Muscle of leg (tissue), 11 donors: Measurements from ENCODE around the gene GHR. TPM values are rescaled to one million over a fixed set of nuclear protein-coding genes. Genes with fewer than 3 reads are reported as not detected.
"Not testable (repeated sequence)": the region's sequence is repeated elsewhere in the genome, so short reads cannot be mapped to it uniquely, and the experiment has no call there.

Source experiments
- DNase-seq: peaks from one replicate; pipeline ENCODE4 v3.0.0; 2013
- H3K27ac ChIP-seq: one replicate; pipeline ENCODE4 v1.5.1; 2013; ENCODE audit warnings: mild to moderate bottlenecking, low read length, control low read depth
- H3K27me3 ChIP-seq: one replicate; pipeline ENCODE4 v1.6.1; 2013; ENCODE audit warnings: low read length; ENCODE audit not compliant: control insufficient read depth, insufficient read depth
- H3K36me3 ChIP-seq: one replicate; pipeline ENCODE4 v1.6.1; 2013; ENCODE audit warnings: low read length; ENCODE audit not compliant: control insufficient read depth, insufficient read depth
- H3K4me1 ChIP-seq: one replicate; pipeline ENCODE4 v1.6.1; 2013; ENCODE audit warnings: low read length; ENCODE audit not compliant: control insufficient read depth, insufficient read depth
- H3K4me3 ChIP-seq: one replicate; pipeline ENCODE4 v1.5.1; 2013; ENCODE audit warnings: low read length, control low read depth
- H3K9me3 ChIP-seq: replicated peaks from 2 replicates; pipeline ENCODE4 v1.6.1; 2013; ENCODE audit warnings: low read depth, low read length; ENCODE audit not compliant: control insufficient read depth
- WGBS: methylation state at CpG from one replicate; pipeline ENCODE4 v1.1.5; 2013; ENCODE audit warnings: missing lambda C conversion rate; ENCODE audit not compliant: insufficient coverage; 5-methylcytosine and 5-hydroxymethylcytosine counted together
- polyA plus RNA-seq, 8 donors: library from polyadenylated mRNA; unstranded; fragments of 120-200 nt; gene quantifications; one replicate each; pipeline versions ENCODE4 v1.2.1 to v1.2.3, GENCODE V29; 2013; ENCODE audit warnings: inconsistent platforms in 1 of 8, low replicate concordance in 1 of 8; ENCODE audit not compliant: insufficient read length in 8 of 8, insufficient read depth in 1 of 8
- total RNA-seq: library from RNA; stranded (reverse); fragments of 120-200 nt; gene quantifications from one replicate; pipeline ENCODE4 v1.2.4, GENCODE V29; 2013

The GHR gene
- total and polyA plus RNA-seq, 9 donors: 13.0 to 20.0 (median 17.3) TPM

- no peak overlapping the region for H3K27ac ChIP-seq
- no peaks in the 10 kb centered on the region for H3K4me1 ChIP-seq
- H3K9me3 ChIP-seq: no peaks in the 10 kb centered on the region
- no peaks in the 10 kb centered on the region for H3K27me3 ChIP-seq
- whole genome bisulfite sequencing: no CpG with 5 or more reads among the region's 2 CpGs
- DNase-seq: no peak
- no peaks in the 10 kb centered on the region for H3K36me3 ChIP-seq
- no peak overlapping the region for H3K4me3 ChIP-seq
These were observed 245.0 kb downstream of the GHR start for GRCh38 chr5:42668254-42668653.

DNA sequence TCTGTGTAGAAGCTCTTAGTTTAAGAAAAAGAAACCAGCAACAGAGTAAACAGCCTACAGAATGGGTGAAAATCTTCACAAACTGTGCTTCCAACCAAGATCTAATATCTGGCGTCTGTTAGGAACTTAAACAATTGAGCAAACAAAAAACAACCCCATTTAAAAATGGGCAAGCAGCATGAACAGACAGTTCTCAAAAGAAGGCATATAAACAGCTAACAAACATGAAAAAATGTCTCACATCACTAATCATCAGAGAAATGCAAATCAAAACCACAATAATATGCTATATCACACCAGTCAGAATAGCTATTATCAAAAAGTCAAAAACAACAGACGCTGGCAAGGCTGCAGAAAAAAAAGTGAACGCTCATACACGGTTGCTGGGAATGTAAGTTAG is 249.7 kb downstream of the GHR start:
- no peak for DNase-seq
- no CpG with 5 or more reads among the region's 4 CpGs for WGBS
- no peaks in the 10 kb centered on the region for H3K4me1 ChIP-seq
- H3K4me3 ChIP-seq: no peak overlapping the region
- H3K27me3 ChIP-seq: no peaks in the 10 kb centered on the region
- no peak overlapping the region for H3K27ac ChIP-seq
- H3K9me3 ChIP-seq: no peaks in the 10 kb centered on the region
- no peaks in the 10 kb centered on the region for H3K36me3 ChIP-seq

- Histone ChIP-seq H3K4me3 (no peak overlapping the region), H3K9me3 (no peaks in the 10 kb centered on the region), H3K27me3 (no peaks in the 10 kb centered on the region), H3K27ac (no peak overlapping the region), H3K36me3 (no peaks in the 10 kb centered on the region), H3K4me1 (no peaks in the 10 kb centered on the region)
- no peak for DNase-seq
These were observed 252.4 kb downstream of the GHR start for GRCh38 chr5:42675602-42676001.

DNA sequence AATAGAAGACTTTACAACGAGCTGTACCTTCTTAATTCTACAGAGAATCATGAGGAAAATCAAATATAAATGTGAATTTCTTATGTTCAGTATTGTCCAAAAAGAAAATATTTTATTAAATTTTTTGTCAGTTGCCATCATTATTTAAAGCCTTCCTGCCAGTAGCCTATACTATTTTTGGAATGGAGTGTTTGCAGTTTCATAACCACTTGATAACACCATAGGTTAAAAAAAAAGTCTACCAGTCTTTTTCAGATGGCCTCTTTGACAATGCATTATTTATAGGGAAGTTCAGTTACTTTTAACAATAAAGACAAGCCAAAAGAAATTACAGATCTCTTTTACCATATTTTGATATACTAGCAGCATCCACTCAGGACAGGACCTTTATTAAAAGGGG is 253.1 kb downstream of the GHR start:
- Histone ChIP-seq H3K9me3 (no peaks in the 10 kb centered on the region), H3K27ac (no peak overlapping the region), H3K27me3 (no peaks in the 10 kb centered on the region), H3K4me3 (no peak overlapping the region), H3K36me3 (no peaks in the 10 kb centered on the region), H3K4me1 (no peaks in the 10 kb centered on the region)
- no CpG with 5 or more reads among the region's 1 CpG for WGBS
- DNase-seq: no peak

DNA sequence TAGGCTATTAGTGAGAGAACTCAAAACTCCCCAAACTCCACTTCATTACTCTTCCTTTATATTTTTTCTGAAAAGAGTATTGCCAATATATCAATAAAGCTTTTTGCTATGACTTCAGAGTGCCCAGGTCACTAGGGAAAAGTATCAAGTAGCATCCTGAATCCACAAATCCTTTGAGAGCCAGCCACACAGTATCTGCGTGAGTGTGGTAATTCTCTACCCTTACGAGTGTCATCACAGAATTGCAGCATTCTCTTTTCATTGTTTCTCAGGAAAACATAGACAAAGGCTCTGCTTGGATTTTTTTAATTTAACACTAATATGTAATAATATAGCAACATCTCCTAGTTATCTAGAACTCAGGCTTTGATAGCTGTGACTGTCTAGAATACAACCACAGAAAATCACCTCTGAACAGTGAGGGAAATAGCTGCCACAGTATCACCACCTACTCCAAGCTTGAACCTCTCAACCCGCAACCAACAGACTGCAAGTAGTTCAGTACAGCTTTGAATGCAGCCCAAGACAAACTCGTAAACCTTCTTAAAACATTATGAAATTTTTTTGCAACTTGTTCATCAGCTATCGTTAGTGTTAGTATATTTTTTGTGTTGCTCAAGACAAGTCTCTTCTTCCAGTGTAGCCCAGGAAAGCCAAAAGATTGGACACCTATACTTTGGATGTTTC is 254.1 kb downstream of the GHR start:
- H3K4me1 ChIP-seq: no peaks in the 10 kb centered on the region
- no peak overlapping the region for H3K4me3 ChIP-seq
- H3K27ac ChIP-seq: no peak overlapping the region
- peaks cover 2% of the 10 kb centered on the region for H3K9me3 ChIP-seq
- no peak for DNase-seq
- no CpG with 5 or more reads among the region's 5 CpGs for WGBS
- H3K27me3 ChIP-seq: no peaks in the 10 kb centered on the region
- no peaks in the 10 kb centered on the region for H3K36me3 ChIP-seq

GRCh38 chr5:42680046-42680445 is 256.8 kb downstream of the GHR start:
- no peak overlapping the region for H3K4me3 ChIP-seq
- H3K27me3 ChIP-seq: no peaks in the 10 kb centered on the region
- H3K4me1 ChIP-seq: no peaks in the 10 kb centered on the region
- DNase-seq: no peak
- WGBS: no CpG with 5 or more reads among the region's 3 CpGs
- no peaks in the 10 kb centered on the region for H3K36me3 ChIP-seq
- peaks cover 4% of the 10 kb centered on the region for H3K9me3 ChIP-seq
- no peak overlapping the region for H3K27ac ChIP-seq

DNA sequence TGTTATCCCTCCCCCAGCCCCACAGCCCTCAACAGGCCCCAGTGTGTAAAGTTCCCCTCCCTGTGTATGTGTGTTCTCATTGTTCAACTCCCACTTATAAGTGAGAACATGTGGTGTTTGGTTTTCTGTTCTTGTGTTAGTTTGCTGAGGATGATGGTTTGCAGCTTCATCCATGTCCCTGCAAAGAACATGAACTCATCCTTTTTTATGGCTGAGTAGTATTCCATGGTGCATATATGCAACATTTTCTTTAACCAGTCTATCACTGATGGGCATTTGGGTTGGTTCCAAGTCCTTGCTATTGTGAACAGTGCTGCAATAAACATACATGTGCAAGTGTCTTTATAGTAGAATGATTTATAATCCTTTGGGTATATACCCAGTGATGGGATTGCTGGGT is 261.8 kb downstream of the GHR start:
- not testable (repeated sequence) for H3K9me3 ChIP-seq, H3K27me3 ChIP-seq, H3K4me1 ChIP-seq, DNase-seq, H3K27ac ChIP-seq, H3K36me3 ChIP-seq, H3K4me3 ChIP-seq

GRCh38 chr5:42689391-42689790 is 266.2 kb downstream of the GHR start:
- no peaks in the 10 kb centered on the region for H3K27me3 ChIP-seq
- WGBS: 56% methylated on average over 4 of the region's 4 CpGs
- no peaks in the 10 kb centered on the region for H3K9me3 ChIP-seq
- no peak overlapping the region for H3K4me3 ChIP-seq
- no peak overlapping the region for H3K27ac ChIP-seq
- no peak for DNase-seq
- peaks cover 7% of the 10 kb centered on the region for H3K36me3 ChIP-seq
- H3K4me1 ChIP-seq: peaks cover 5% of the 10 kb centered on the region

DNA sequence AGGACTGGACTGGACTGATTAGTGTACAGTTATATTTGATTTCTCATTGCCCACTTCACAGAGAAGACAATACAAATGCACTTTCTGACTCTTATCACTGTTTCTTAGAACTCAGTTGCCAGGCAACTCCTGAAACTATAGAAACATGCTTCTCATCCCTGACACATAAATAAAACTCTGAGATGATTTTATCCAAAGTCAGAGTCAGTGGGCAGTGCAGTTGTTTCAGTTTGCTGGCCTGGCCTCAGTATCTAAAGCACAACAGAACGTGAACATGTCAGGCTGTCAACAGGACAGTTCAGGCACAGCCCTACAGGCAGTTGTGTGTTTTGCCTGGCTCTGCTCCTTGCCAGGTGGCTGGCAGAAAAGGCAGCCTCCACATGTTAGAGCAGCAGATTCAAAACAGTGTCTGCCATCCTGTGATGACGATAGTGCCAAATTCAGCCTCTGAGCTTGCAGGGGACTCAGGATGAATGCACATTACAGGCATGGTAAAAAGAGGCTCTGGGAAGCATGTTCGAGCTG is 268.2 kb downstream of the GHR start:
- Histone ChIP-seq H3K9me3 (no peaks in the 10 kb centered on the region), H3K27ac (no peak overlapping the region), H3K27me3 (no peaks in the 10 kb centered on the region), H3K36me3 (peaks cover 7% of the 10 kb centered on the region), H3K4me3 (no peak overlapping the region), H3K4me1 (peaks cover 5% of the 10 kb centered on the region)
- DNase-seq: peak; percentile 25
- 35% methylated on average over 2 of the region's 3 CpGs for WGBS

DNA sequence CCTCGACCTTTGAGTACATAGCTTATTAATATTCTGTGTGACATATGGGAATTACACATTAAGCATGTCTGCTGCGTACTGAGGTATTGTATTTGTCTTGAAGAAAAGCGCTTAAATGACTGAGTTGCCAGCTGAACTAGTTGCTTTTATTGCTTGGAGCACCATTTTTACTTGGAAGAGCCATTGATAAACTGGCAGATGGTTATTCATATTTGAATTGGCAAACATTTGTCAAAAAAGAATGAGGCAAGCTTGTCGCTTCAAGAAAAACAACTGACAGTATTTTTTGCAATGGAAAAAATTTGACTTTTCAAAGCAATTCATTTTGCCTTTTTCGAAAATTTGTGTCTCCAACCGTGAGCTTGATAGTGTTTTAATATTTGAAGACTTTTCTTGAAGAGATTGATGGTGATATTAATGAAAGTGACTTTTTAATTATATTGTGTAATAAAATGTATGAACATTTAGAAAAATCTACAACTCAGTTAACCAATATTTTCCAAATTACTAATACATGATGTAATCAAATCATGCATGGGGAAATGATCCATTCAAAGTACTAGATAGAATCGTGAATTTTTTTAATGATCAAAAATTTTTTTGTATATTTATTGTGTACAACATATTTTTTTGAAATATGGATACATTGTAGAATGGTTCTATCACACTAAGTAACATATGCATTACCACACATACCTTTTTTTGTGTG is 278.3 kb downstream of the GHR start:
- 96% methylated on average over 3 of the region's 7 CpGs for WGBS
- DNase-seq: no peak
- H3K4me3 ChIP-seq: no peak overlapping the region
- no peak overlapping the region for H3K27ac ChIP-seq
- peaks cover 7% of the 10 kb centered on the region for H3K9me3 ChIP-seq
- H3K27me3 ChIP-seq: no peaks in the 10 kb centered on the region
- H3K4me1 ChIP-seq: no peaks in the 10 kb centered on the region
- peaks cover 3% of the 10 kb centered on the region for H3K36me3 ChIP-seq
